Adrenal gland (tissue), 12 donors: ENCODE measurements around the gene AGBL4. TPM values are rescaled to one million over a fixed set of nuclear protein-coding genes. Genes with fewer than 3 reads are reported as not detected.

ENCODE experiments used
- DNase-seq, 7 donors: peaks; one replicate each; pipeline ENCODE4 v3.0.0-alpha.2; 2019 to 2020
- H3K27ac ChIP-seq, 5 donors: fragments of 200-600 bp; sonication (generic) in 4 of 5; 1 replicate in 3 of 5; 2 replicates in 2 of 5; pipeline versions ENCODE4 v1.5.1 to v1.8.0; 2016 to 2020; ENCODE audit warnings: mild to moderate bottlenecking in 1 of 5
- H3K27me3 ChIP-seq: fragments of 200-600 bp; 2 replicates; pipeline ENCODE4 v1.8.0; 2021
- H3K36me3 ChIP-seq, 2 donors: fragments of 200-600 bp; replicated peaks in 1 of 2; 1 replicate in 1 of 2; 2 replicates in 1 of 2; pipeline versions ENCODE4 v1.5.1 to v1.8.0; 2018 to 2022
- H3K4me1 ChIP-seq, 2 donors: fragments of 200-600 bp; replicated peaks in 1 of 2; 1 replicate in 1 of 2; 2 replicates in 1 of 2; pipeline versions ENCODE4 v1.5.1 to v1.8.0; 2018 to 2021
- H3K4me3 ChIP-seq, 4 donors: fragments of 200-600 bp; sonication (generic) in 3 of 4; one replicate each; pipeline ENCODE4 v1.5.1; 2016 to 2018
- H3K9me3 ChIP-seq, 3 donors: fragments of 200-600 bp; sonication (generic) in 1 of 3; replicated peaks in 1 of 3; 1 replicate in 2 of 3; 2 replicates in 1 of 3; pipeline versions ENCODE4 v1.5.1 to v1.8.0; 2016 to 2021
- POLR2A ChIP-seq, 2 donors: fragments of 450-650 bp; IDR thresholded peaks; one replicate each; pipeline ENCODE4 v1.6.1; 2017; ENCODE audit warnings: antibody characterized with exemption in 2 of 2, mild to moderate bottlenecking in 2 of 2, moderate library complexity in 1 of 2
- WGBS, 4 donors: extraction: QIAGEN DNeasy Blood & Tissue Kit in 2 of 4; methylation state at CpG; one replicate each; pipeline versions ENCODE4 v1.1.5 to v1.1.7; 2013 to 2017; 5-methylcytosine and 5-hydroxymethylcytosine counted together
- intact Hi-C, 2 donors: fragments of 100-400 bp; cut with DNase I; formaldehyde crosslinking; loops; one replicate each; pipeline versions ENCODE4 v1.14.1 to v1.15.0; 2022 to 2023
- polyA plus RNA-seq, 3 donors: library from polyadenylated mRNA; stranded (reverse); fragments of 200-250 nt in 2 of 3; fragments of 350-450 nt in 1 of 3; fragmentation: Illumina TruSeq in 1 of 3; extraction: RNeasy Lipid Tissue Mini Kit (QIAGEN cat#74804) in 1 of 3; gene quantifications; one replicate each; pipeline ENCODE4 v1.2.3, GENCODE V29; 2013 to 2014
- total RNA-seq, 9 donors: library from RNA; depleted of rRNA in 4 of 9; stranded (reverse); fragments of >200 nt in 4 of 9; fragments of 120-200 nt in 1 of 9; fragmentation: NEBNext Ultra II Directional in 1 of 9; extraction: Animal tissue kit (Norgen Biotek cat#: 25700) in 1 of 9; gene quantifications; one replicate each; pipeline versions ENCODE4 v1.1.0 to v1.2.4, GENCODE V29; 2013 to 2023
- TF ChIP-seq, protein P1 (sequence below), 6 experiments: fragments of 450-650 bp in 4 of 6; fragments of 200-600 bp in 2 of 6; sonication (generic) in 1 of 6; IDR thresholded peaks; 1 replicate in 5 of 6; 2 replicates in 1 of 6; pipeline versions ENCODE4 v1.5.1 to v1.8.0; 2016 to 2021; ENCODE audit warnings: antibody characterized with exemption in 6 of 6, mild to moderate bottlenecking in 2 of 6, moderate library complexity in 1 of 6
- donor health status: healthy with polysubstance abuse.
- donor health status: Bipolar disorder and iron deficiency.
- donor health status: DM: yes; HTN: yes; CAD: no.
- donor health status: DM: no; HTN: no; CAD: no.
- donor health status: DM: no; HTN: no; CAD: no.
- donor health status: DM: yes; HTN: yes; CAD: no.

Gene AGBL4
- total and polyA plus RNA-seq, 12 donors, result 0.10 to 1.9 (median 0.80) TPM; not detected in 2

DNA sequence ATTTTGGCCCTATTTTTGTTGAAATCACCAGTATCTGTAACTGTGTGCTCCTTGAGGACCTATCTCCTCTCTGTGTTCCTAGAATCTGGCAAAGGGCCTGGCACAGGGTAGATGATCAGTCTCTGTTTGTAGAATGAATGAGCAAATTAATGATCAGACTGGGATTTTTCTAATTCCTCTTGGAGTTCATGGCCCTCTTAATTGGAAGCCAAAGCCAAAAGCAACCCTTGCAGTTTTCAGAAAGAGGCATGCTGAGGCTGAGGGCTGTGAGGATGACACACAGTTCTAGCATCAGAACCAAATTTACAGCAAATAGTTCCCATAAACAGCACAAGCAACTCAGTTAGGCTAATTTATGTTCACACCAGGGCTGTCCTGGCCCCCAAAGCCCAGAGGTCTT is 1136.0 kb downstream of the AGBL4 start:
- TF ChIP-seq, protein P1, sequence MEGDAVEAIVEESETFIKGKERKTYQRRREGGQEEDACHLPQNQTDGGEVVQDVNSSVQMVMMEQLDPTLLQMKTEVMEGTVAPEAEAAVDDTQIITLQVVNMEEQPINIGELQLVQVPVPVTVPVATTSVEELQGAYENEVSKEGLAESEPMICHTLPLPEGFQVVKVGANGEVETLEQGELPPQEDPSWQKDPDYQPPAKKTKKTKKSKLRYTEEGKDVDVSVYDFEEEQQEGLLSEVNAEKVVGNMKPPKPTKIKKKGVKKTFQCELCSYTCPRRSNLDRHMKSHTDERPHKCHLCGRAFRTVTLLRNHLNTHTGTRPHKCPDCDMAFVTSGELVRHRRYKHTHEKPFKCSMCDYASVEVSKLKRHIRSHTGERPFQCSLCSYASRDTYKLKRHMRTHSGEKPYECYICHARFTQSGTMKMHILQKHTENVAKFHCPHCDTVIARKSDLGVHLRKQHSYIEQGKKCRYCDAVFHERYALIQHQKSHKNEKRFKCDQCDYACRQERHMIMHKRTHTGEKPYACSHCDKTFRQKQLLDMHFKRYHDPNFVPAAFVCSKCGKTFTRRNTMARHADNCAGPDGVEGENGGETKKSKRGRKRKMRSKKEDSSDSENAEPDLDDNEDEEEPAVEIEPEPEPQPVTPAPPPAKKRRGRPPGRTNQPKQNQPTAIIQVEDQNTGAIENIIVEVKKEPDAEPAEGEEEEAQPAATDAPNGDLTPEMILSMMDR (IDR thresholded peaks at IDR 0.05), result no peak
- TF ChIP-seq POLR2A (IDR thresholded peaks at IDR 0.05), result no peak
- peak in 1 of 7 donors; percentile 7 for DNase-seq
- no peak overlapping the region for H3K4me3 ChIP-seq
- H3K36me3 ChIP-seq, result no peaks in the 10 kb centered on the region
- no peaks in the 10 kb centered on the region for H3K9me3 ChIP-seq
- H3K27ac ChIP-seq, result no peak overlapping the region
- H3K4me1 ChIP-seq, result no peaks in the 10 kb centered on the region
- no peaks in the 10 kb centered on the region for H3K27me3 ChIP-seq
- intact Hi-C loops, result no loop called here

DNA sequence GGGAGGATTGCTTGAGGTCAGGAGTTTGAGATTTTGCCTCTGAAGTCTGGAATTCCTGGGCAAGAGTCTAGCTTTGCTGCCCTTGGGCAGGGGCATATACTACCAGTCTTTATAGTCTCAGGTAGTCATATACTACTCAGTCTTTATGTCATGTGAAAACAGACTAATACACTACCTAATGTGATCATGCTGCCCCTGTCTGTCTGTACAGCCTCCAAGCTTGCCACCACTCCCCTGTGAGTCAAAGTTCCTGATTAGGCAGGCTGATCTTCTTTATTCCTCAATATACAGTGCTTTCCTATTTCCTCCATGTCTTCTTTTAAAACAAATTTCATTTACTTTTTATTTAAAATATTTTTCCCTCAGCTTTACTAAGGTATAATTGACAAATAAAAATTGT is 1141.7 kb downstream of the AGBL4 start:
- no peaks in the 10 kb centered on the region for H3K27me3 ChIP-seq
- H3K9me3 ChIP-seq, result no peaks in the 10 kb centered on the region
- no peak for DNase-seq
- TF ChIP-seq POLR2A (IDR thresholded peaks at IDR 0.05), result no peak
- TF ChIP-seq, protein P1 (IDR thresholded peaks at IDR 0.05), result no peak
- H3K27ac ChIP-seq, result no peak overlapping the region
- intact Hi-C loops, result no loop called here
- H3K4me1 ChIP-seq, result peaks cover 0 to 13% of the 10 kb centered on the region in 2 donors
- H3K36me3 ChIP-seq, result no peaks in the 10 kb centered on the region
- no peak overlapping the region for H3K4me3 ChIP-seq

DNA sequence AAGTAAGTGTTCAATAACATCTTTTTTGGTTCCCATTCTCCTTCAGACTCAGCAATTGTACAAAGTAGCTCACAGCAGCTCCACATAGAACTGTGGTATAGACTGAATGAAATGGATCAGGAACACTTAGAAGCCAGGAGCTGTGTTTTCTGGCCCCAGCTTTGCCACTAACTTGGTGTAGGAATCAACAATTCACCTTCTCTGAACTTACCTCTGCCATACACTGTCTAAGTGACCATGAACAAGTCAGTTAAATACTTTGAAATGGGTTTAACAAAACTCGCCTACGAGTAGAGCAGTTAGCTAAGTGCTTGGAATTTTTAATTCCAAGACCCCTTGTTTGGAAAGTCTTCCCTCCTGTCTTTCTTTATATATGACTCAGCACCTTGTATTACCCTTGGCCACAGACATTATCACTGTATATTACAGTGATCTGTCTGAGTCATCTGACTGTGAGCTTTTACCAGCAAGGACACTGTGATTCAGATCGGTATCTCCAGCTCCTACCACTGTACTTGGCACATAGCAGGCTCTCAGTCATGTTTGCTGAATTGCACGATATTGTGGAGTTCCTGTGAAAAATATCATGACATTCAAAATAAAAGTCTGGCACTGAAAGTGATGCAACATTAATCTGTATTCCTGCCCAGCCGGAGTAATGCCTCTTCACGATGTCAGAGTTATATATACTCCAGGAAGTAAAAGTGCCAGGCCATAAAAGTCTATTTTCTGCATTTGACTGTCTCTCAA is 1145.4 kb downstream of the AGBL4 start:
- Histone ChIP-seq H3K36me3 (no peaks in the 10 kb centered on the region), H3K27me3 (no peaks in the 10 kb centered on the region), H3K4me1 (peaks cover 6 to 22% of the 10 kb centered on the region in 2 donors), H3K9me3 (no peaks in the 10 kb centered on the region), H3K27ac (peak overlapping the region in 4 of 5 donors; percentile 6 to 81 (median 49)), H3K4me3 (no peak overlapping the region)
- no peak for TF ChIP-seq POLR2A (IDR thresholded peaks at IDR 0.05)
- TF ChIP-seq, protein P1 (IDR thresholded peaks at IDR 0.05), result no peak
- intact Hi-C loops, result no loop called here
- peak; percentile 62 to 85 (median 75) for DNase-seq
- whole genome bisulfite sequencing, 4 donors, result 25 to 32% (median 27%) methylated on average over 6 of the region's 6 CpGs

DNA sequence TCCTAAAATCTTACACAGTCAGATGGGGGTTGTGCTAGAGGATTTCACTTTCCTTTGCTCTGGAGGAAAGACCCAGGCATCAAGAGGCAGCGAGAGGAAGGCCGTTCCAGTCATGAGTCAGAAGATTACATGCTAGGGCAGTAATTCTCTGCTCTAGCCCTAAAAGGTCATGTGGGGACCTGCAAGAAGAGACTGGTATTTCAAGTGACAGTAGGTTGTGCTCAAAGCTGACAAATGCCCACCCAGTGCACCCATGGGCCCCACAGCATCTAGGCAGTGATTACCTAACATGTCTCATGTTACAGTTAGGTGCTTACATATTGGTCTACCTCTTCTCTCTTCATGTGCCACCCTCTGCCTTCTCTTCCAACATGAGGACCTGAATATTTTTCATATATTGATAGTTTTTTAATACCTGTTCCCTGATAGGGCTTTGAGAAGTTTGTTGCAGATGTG is 1147.4 kb downstream of the AGBL4 start:
- no peaks in the 10 kb centered on the region for H3K27me3 ChIP-seq
- no peak overlapping the region for H3K4me3 ChIP-seq
- TF ChIP-seq, protein P1 (IDR thresholded peaks at IDR 0.05), result peak in 1 of 6 experiments; percentile 2
- TF ChIP-seq POLR2A (IDR thresholded peaks at IDR 0.05), result no peak
- intact Hi-C loops, result no loop called here
- H3K27ac ChIP-seq, result peak overlapping the region in 1 of 5 donors; percentile 17
- H3K4me1 ChIP-seq, result peaks cover 6 to 22% of the 10 kb centered on the region in 2 donors
- DNase-seq, result peak in 6 of 7 donors; percentile 34 to 68 (median 50)
- H3K36me3 ChIP-seq, result no peaks in the 10 kb centered on the region
- no peaks in the 10 kb centered on the region for H3K9me3 ChIP-seq
- 34 to 73% (median 50%) methylated on average over 2 of the region's 2 CpGs for WGBS, 4 donors
